A549 (cell line): Measurements from ENCODE around the gene HBG2. TPM values are rescaled to one million over a fixed set of nuclear protein-coding genes. Genes with fewer than 3 reads are reported as not detected.

Experiments used
- ATAC-seq, 2 experiments: fragments of 200-7000 bp in 1 of 2; fragments of >200 bp in 1 of 2; cut with Nextera tagmentation in 1 of 2; cut with Tn5 transposase in 1 of 2; 3 replicates each; pipeline versions ENCODE4 v1.8.0 to v1.9.1; 2018 to 2020; ENCODE audit warnings: mild to moderate bottlenecking in 1 of 2, moderate library complexity in 1 of 2
- CTCF ChIA-PET: fragments of 300-600 bp; sonication (Branson Sonifier 250); formaldehyde crosslinking; extraction: SDS; loops from one replicate; lab custom pipeline; 2021; ENCODE audit warnings: antibody characterized with exemption, inconsistent platforms; lab: Yijun Ruan, JAX
- POLR2A ChIA-PET: fragments of 350-600 bp; formaldehyde crosslinking; extraction: SDS; loops from one replicate; lab custom pipeline; 2021; ENCODE audit warnings: antibody characterized with exemption, inconsistent platforms; lab: Yijun Ruan, JAX
- DNase-seq, 2 experiments: peaks; one replicate each; pipeline versions ENCODE4 v3.0.0 to v3.0.0-alpha.2; 2011 to 2016; ENCODE audit warnings: low read depth in 1 of 2, low spot score in 1 of 2
- FAIRE-seq: peaks from 2 replicates; lab custom pipeline; 2011; peaks lifted over from hg19 to GRCh38; lab: Jason Lieb, UNC
- H3K27ac ChIP-seq, 2 experiments: fragments of >200 bp; sonication (Bioruptor Twin); formaldehyde crosslinking; 3 replicates each; pipeline ENCODE4 v1.5.1; 2016 to 2017
- H3K4me1 ChIP-seq: fragments of >200 bp; sonication (Bioruptor Twin); formaldehyde crosslinking; 3 replicates; pipeline ENCODE4 v1.6.1; 2016
- H3K4me2 ChIP-seq: fragments of >200 bp; sonication (Bioruptor Twin); formaldehyde crosslinking; 3 replicates; pipeline ENCODE4 v1.6.1; 2016
- H3K4me3 ChIP-seq: fragments of >200 bp; sonication (Bioruptor Twin); formaldehyde crosslinking; 3 replicates; pipeline ENCODE4 v1.5.1; 2016
- H3K9me3 ChIP-seq: fragments of >200 bp; sonication (Bioruptor Twin); formaldehyde crosslinking; 3 replicates; pipeline ENCODE4 v1.6.1; 2016
- CBX2 ChIP-seq: fragments of 200-600 bp; sonication (generic); IDR thresholded peaks from 2 replicates; pipeline ENCODE4 v1.6.1; 2016; ENCODE audit warnings: low read depth, mild to moderate bottlenecking, borderline replicate concordance
- CBX8 ChIP-seq: fragments of 200-600 bp; sonication (generic); IDR thresholded peaks from 2 replicates; pipeline ENCODE4 v1.6.1; 2016
- CTCF ChIP-seq: fragments of >200 bp; sonication (Bioruptor Twin); formaldehyde crosslinking; IDR thresholded peaks from 3 replicates; pipeline ENCODE4 v1.5.1; 2016
- EHF ChIP-seq: fragments of 250-450 bp; sonication (Bioruptor Pico); IDR thresholded peaks from 2 replicates; pipeline ENCODE4 v1.5.0; 2020; ENCODE audit warnings: mild to moderate bottlenecking
- EHMT2 ChIP-seq: fragments of 200-600 bp; sonication (generic); IDR thresholded peaks from 2 replicates; pipeline ENCODE4 v1.6.1; 2016; ENCODE audit warnings: antibody characterized with exemption, low read depth, mild to moderate bottlenecking, moderate library complexity
- FOSB ChIP-seq: fragments of 250-450 bp; sonication (Bioruptor Pico); IDR thresholded peaks from 2 replicates; pipeline ENCODE4 v1.5.0; 2020; ENCODE audit warnings: mild to moderate bottlenecking, moderate library complexity
- FOSL2 ChIP-seq, 2 experiments: fragments of 450-650 bp in 1 of 2; fragments of >200 bp in 1 of 2; sonication (Bioruptor Twin) in 1 of 2; formaldehyde crosslinking; IDR thresholded peaks; 2 replicates each; pipeline versions ENCODE4 v1.5.0 to v1.6.1; 2016 to 2020; ENCODE audit warnings: mild to moderate bottlenecking in 1 of 2, moderate library complexity in 1 of 2
- FOXS1 ChIP-seq: fragments of 250-450 bp; sonication (Bioruptor Pico); IDR thresholded peaks from 2 replicates; pipeline ENCODE4 v1.5.0; 2020; ENCODE audit warnings: mild to moderate bottlenecking, moderate library complexity
- GATA3 ChIP-seq: IDR thresholded peaks from 2 replicates; pipeline ENCODE4 v1.6.1; 2012; ENCODE audit warnings: borderline replicate concordance
- HES2 ChIP-seq: fragments of >200 bp; sonication (Bioruptor Twin); formaldehyde crosslinking; IDR thresholded peaks from 2 replicates; pipeline ENCODE4 v1.6.1; 2016
- HOXA7 ChIP-seq: fragments of 250-450 bp; sonication (Bioruptor Pico); IDR thresholded peaks from 2 replicates; pipeline ENCODE4 v1.5.0; 2020; ENCODE audit warnings: mild to moderate bottlenecking, moderate library complexity
- HOXB5 ChIP-seq: fragments of 250-450 bp; sonication (Bioruptor Pico); IDR thresholded peaks from 2 replicates; pipeline ENCODE4 v1.5.0; 2020; ENCODE audit warnings: mild to moderate bottlenecking, moderate library complexity
- KDM5A ChIP-seq: fragments of 200-600 bp; sonication (generic); IDR thresholded peaks from 2 replicates; pipeline ENCODE4 v1.6.1; 2016; ENCODE audit warnings: antibody characterized with exemption, mild to moderate bottlenecking
- MAX ChIP-seq: IDR thresholded peaks from 2 replicates; pipeline ENCODE4 v1.6.1; 2012
- NFE2L2 ChIP-seq: fragments of 150-350 bp; conservative IDR thresholded peaks from 2 replicates; pipeline ENCODE4 v1.6.1; 2014; ENCODE audit warnings: low read length
- PBX3 ChIP-seq: IDR thresholded peaks from 2 replicates; pipeline ENCODE4 v1.6.1; 2012
- PHF8 ChIP-seq: fragments of 200-600 bp; sonication (generic); IDR thresholded peaks from 2 replicates; pipeline ENCODE4 v1.6.1; 2016; ENCODE audit warnings: low read depth, mild to moderate bottlenecking, antibody characterized with exemption, moderate library complexity, borderline replicate concordance
- POLR2AphosphoS2 ChIP-seq: conservative IDR thresholded peaks from 2 replicates; pipeline ENCODE4 v1.6.1; 2012; ENCODE audit warnings: low read length, improper control_type of control experiment, inconsistent platforms
- RAD21 ChIP-seq, 2 experiments: fragments of >200 bp in 1 of 2; sonication (Bioruptor Twin) in 1 of 2; formaldehyde crosslinking in 1 of 2; IDR thresholded peaks in 1 of 2; conservative IDR thresholded peaks in 1 of 2; 2 replicates in 1 of 2; 3 replicates in 1 of 2; pipeline ENCODE4 v1.6.1; 2012 to 2018; ENCODE audit warnings: inconsistent platforms in 1 of 2
- RARB ChIP-seq: fragments of 250-450 bp; sonication (Bioruptor Pico); IDR thresholded peaks from 2 replicates; pipeline ENCODE4 v1.8.0; 2021; ENCODE audit warnings: mild to moderate bottlenecking, moderate library complexity
- RCOR1 ChIP-seq: fragments of 150-350 bp; IDR thresholded peaks from 2 replicates; pipeline ENCODE4 v1.6.1; 2014; ENCODE audit warnings: antibody characterized with exemption, low read length, low read depth
- RFX5 ChIP-seq: fragments of 450-650 bp; IDR thresholded peaks from 2 replicates; pipeline ENCODE4 v1.7.1; 2014; ENCODE audit warnings: antibody characterized with exemption, mild to moderate bottlenecking, moderate library complexity
- RNF2 ChIP-seq: fragments of 200-600 bp; sonication (generic); IDR thresholded peaks from 2 replicates; pipeline ENCODE4 v1.6.1; 2016; ENCODE audit warnings: low read depth, mild to moderate bottlenecking, antibody characterized with exemption, moderate library complexity, borderline replicate concordance
- SMC3 ChIP-seq: fragments of >200 bp; sonication (Bioruptor Twin); formaldehyde crosslinking; IDR thresholded peaks from 3 replicates; pipeline ENCODE4 v1.6.1; 2018; ENCODE audit warnings: inconsistent platforms
- ZSCAN20 ChIP-seq: fragments of 250-450 bp; sonication (Bioruptor Pico); IDR thresholded peaks from 2 replicates; pipeline ENCODE4 v1.8.0; 2022; ENCODE audit warnings: mild to moderate bottlenecking, moderate library complexity
- WGBS: methylation state at CpG from one replicate; pipeline ENCODE4 v1.1.6; 2017; ENCODE audit errors: missing lambda C conversion rate; 5-methylcytosine and 5-hydroxymethylcytosine counted together
- polyA plus RNA-seq, 4 experiments: library from polyadenylated mRNA; depleted of rRNA in 3 of 4; stranded (reverse); fragments of >200 nt; fragmentation: RNase III in 1 of 4; extraction: RNeasy Plus Mini Kit Qiagen cat#74134 plus additional on column Dnase treatment in 1 of 4; gene quantifications; 2 replicates in 3 of 4; 3 replicates in 1 of 4; pipeline ENCODE4 v1.2.3, GENCODE V29; 2011 to 2017

Gene HBG2
- polyA plus RNA-seq, 2 of the 4 experiments (the other 2 are of a cell fraction): not detected

GRCh38 chr11:5276697-5277096 is 22.1 kb upstream of the HBG2 start:
- Histone ChIP-seq H3K4me1 (peaks cover 18% of the 10 kb centered on the region), H3K4me3 (no peak overlapping the region), H3K4me2 (no peak overlapping the region), H3K27ac (0 out of 6 replicates have a peak overlapping the region, but pooled peaks of 1 of the 2 experiments have one; percentile 19), H3K9me3 (no peaks in the 10 kb centered on the region)
- ATAC-seq (no peak), DNase-seq (no peak), FAIRE-seq (no peak)
- no peak for TF ChIP-seq HOXB5 (CRISPR knock-in tag)
- TF ChIP-seq MAX: no peak
- TF ChIP-seq PBX3: no peak
- TF ChIP-seq KDM5A: no peak
- TF ChIP-seq EHF: no peak
- no peak for TF ChIP-seq HES2
- TF ChIP-seq FOSL2 (IDR thresholded peaks at IDR 0.05): no peak
- no peak for TF ChIP-seq FOSL2 (CRISPR knock-in tag; IDR thresholded peaks at IDR 0.05)
- no peak for TF ChIP-seq CTCF
- TF ChIP-seq RFX5: no peak
- no peak for TF ChIP-seq RAD21 (conservative IDR thresholded peaks at IDR 0.05 in 1 of 2, IDR thresholded peaks at IDR 0.05 in 1 of 2)
- ChIA-PET POLR2A (no interaction called here), CTCF (interaction anchor here (0.6 to 0.7 kb wide), 2 partner anchors 39 to 212 kb away, joined by 3 read pairs; no protein-coding TSS in a partner anchor)
- 73% methylated on average over 2 of the region's 2 CpGs for WGBS

GRCh38 chr11:5275369-5276110 is 21.0 kb upstream of the HBG2 start:
- ChIA-PET CTCF (interaction anchor here (1.1 kb wide), 1 partner anchor 62 kb away, joined by 3 read pairs; no protein-coding TSS in a partner anchor), POLR2A (no interaction called here)
- TF ChIP-seq FOSB (no peak), SMC3 (no peak), HOXA7 (CRISPR knock-in tag) (no peak), RNF2 (no peak), CBX2 (no peak), EHMT2 (no peak), MAX (no peak), GATA3 (no peak), HES2 (no peak), CBX8 (no peak), ZSCAN20 (CRISPR knock-in tag) (no peak), PHF8 (no peak), NFE2L2 (no peak), RARB (no peak), POLR2AphosphoS2 (no peak), RCOR1 (no peak), RFX5 (no peak), FOXS1 (no peak)
- H3K4me1 ChIP-seq: peaks cover 9% of the 10 kb centered on the region
- WGBS: 90% methylated on average over 6 of the region's 6 CpGs
- no peaks in the 10 kb centered on the region for H3K9me3 ChIP-seq
- no peak overlapping the region for H3K4me3 ChIP-seq
- H3K4me2 ChIP-seq: no peak overlapping the region
- FAIRE-seq (no peak), DNase-seq (no peak), ATAC-seq (no peak)
- H3K27ac ChIP-seq: no peak overlapping the region
